ENCODE measurements around the gene NTSR1. TPM values are rescaled to one million over a fixed set of nuclear protein-coding genes. Genes with fewer than 3 reads are reported as not detected.

The NTSR1 gene
- total RNA-seq, 1 donor from 2014 or later, result 0.09 TPM

- Histone ChIP-seq H3K4me3 (no peak overlapping the region), H3K27ac (peak overlapping the region; percentile 68), H3K4me1 (peaks cover 4% of the 10 kb centered on the region), H3K9me3 (no peaks in the 10 kb centered on the region), H3K36me3 (no peaks in the 10 kb centered on the region), H3K27me3 (peaks cover 48% of the 10 kb centered on the region)
- DNase-seq (peak; percentile 63), ATAC-seq (peak; percentile 17)
- intact Hi-C loops (cut with DNase I), result no loop called here
- TF ChIP-seq CTCF (IDR thresholded peaks at IDR 0.05), result no peak
Observed at GRCh38 chr20:62740286-62741141, 31.9 kb downstream of the NTSR1 start.

GRCh38 chr20:62741191-62741691 is 32.6 kb downstream of the NTSR1 start:
- H3K9me3 ChIP-seq, result no peaks in the 10 kb centered on the region
- peak; percentile 51 for DNase-seq
- TF ChIP-seq CTCF (IDR thresholded peaks at IDR 0.05), result no peak
- peak overlapping the region; percentile 68 for H3K27ac ChIP-seq
- H3K36me3 ChIP-seq, result no peaks in the 10 kb centered on the region
- H3K4me1 ChIP-seq, result peaks cover 4% of the 10 kb centered on the region
- intact Hi-C loops (cut with DNase I), result no loop called here
- peaks cover 48% of the 10 kb centered on the region for H3K27me3 ChIP-seq
- ATAC-seq, result no peak
- H3K4me3 ChIP-seq, result no peak overlapping the region

GRCh38 chr20:62741701-62742491 is 33.3 kb downstream of the NTSR1 start:
- Histone ChIP-seq H3K27me3 (peaks cover 48% of the 10 kb centered on the region), H3K4me3 (no peak overlapping the region), H3K27ac (no peak overlapping the region), H3K9me3 (no peaks in the 10 kb centered on the region), H3K4me1 (peaks cover 4% of the 10 kb centered on the region), H3K36me3 (no peaks in the 10 kb centered on the region)
- intact Hi-C loops (cut with DNase I), result no loop called here
- no peak for TF ChIP-seq CTCF (IDR thresholded peaks at IDR 0.05)
- no peak for ATAC-seq
- peak; percentile 51 for DNase-seq

GRCh38 chr20:62742550-62742949 is 33.9 kb downstream of the NTSR1 start:
- no peak for ATAC-seq
- Histone ChIP-seq H3K4me1 (peaks cover 4% of the 10 kb centered on the region), H3K36me3 (no peaks in the 10 kb centered on the region), H3K27me3 (peaks cover 48% of the 10 kb centered on the region), H3K27ac (no peak overlapping the region), H3K4me3 (no peak overlapping the region), H3K9me3 (no peaks in the 10 kb centered on the region)
- TF ChIP-seq CTCF (IDR thresholded peaks at IDR 0.05), result no peak
- peak; percentile 45 for DNase-seq
- intact Hi-C loops (cut with DNase I), result no loop called here

- H3K27me3 ChIP-seq, result peaks cover 48% of the 10 kb centered on the region
- H3K27ac ChIP-seq, result no peak overlapping the region
- no peak for TF ChIP-seq CTCF (IDR thresholded peaks at IDR 0.05)
- DNase-seq, result peak; percentile 48
- no peaks in the 10 kb centered on the region for H3K9me3 ChIP-seq
- peaks cover 4% of the 10 kb centered on the region for H3K4me1 ChIP-seq
- H3K4me3 ChIP-seq, result no peak overlapping the region
- intact Hi-C loops (cut with DNase I), result no loop called here
- no peaks in the 10 kb centered on the region for H3K36me3 ChIP-seq
- ATAC-seq, result no peak
Observed at GRCh38 chr20:62742979-62743776, 34.5 kb downstream of the NTSR1 start.

All from upper lobe of right lung (tissue), 1 donor.